IMR-90 (cell line): ENCODE data around the gene PHETA1. TPM values are rescaled to one million over a fixed set of nuclear protein-coding genes. Genes with fewer than 3 reads are reported as not detected.

Experiments
- ATAC-seq: fragments of 200-7000 bp; cut with Tn5 transposase; 2 replicates; pipeline ENCODE4 v1.9.1; 2020; ENCODE audit warnings: low read depth, mild to moderate bottlenecking, moderate library complexity
- BruUV-seq: library from RNA; stranded (reverse); fragments of 400-500 nt; replicated peaks from 2 replicates; lab custom pipeline; 2021; lab: Mats Ljungman, UMichigan
- CTCF ChIA-PET: fragments of 300-600 bp; formaldehyde crosslinking; extraction: SDS; loops from one replicate; lab custom pipeline; 2021; ENCODE audit warnings: antibody characterized with exemption; lab: Yijun Ruan, JAX
- POLR2A ChIA-PET: fragments of 300-600 bp; sonication (Branson Sonifier 250); formaldehyde crosslinking; loops from one replicate; lab custom pipeline; 2022; ENCODE audit warnings: antibody characterized with exemption; ENCODE audit not compliant: unreplicated experiment; lab: Charles Lee
- DNase-seq: peaks from one replicate; pipeline ENCODE4 v3.0.0; 2013
- H2AFZ ChIP-seq: replicated peaks from 2 replicates; pipeline ENCODE3; 2013; ENCODE audit warnings: low read length, mild to moderate bottlenecking; ENCODE audit not compliant: poor library complexity
- H2AK5ac ChIP-seq: 2 replicates; pipeline ENCODE4 v1.6.1; 2013; ENCODE audit warnings: low read depth, low read length, inconsistent platforms
- H2AK9ac ChIP-seq: replicated peaks from 2 replicates; pipeline ENCODE3; 2013; ENCODE audit warnings: mild to moderate bottlenecking, low read depth, low read length, moderate library complexity; ENCODE audit not compliant: poor library complexity
- H2BK120ac ChIP-seq: 2 replicates; pipeline ENCODE4 v1.6.1; 2013; ENCODE audit warnings: low read depth, low read length, inconsistent platforms
- H2BK15ac ChIP-seq: 3 replicates; pipeline ENCODE4 v1.6.1; 2013; ENCODE audit warnings: low read depth, low read length, inconsistent platforms
- H2BK20ac ChIP-seq: 2 replicates; pipeline ENCODE4 v1.6.1; 2013; ENCODE audit warnings: low read depth, mild to moderate bottlenecking, inconsistent platforms, low read length, moderate library complexity
- H2BK5ac ChIP-seq: 2 replicates; pipeline ENCODE4 v1.6.1; 2013; ENCODE audit warnings: mild to moderate bottlenecking, low read depth, low read length, inconsistent platforms; ENCODE audit not compliant: poor library complexity, severe bottlenecking
- H3K14ac ChIP-seq: replicated peaks from 2 replicates; pipeline ENCODE4 v1.6.1; 2013; ENCODE audit warnings: low read depth, low read length, inconsistent platforms
- H3K18ac ChIP-seq: 2 replicates; pipeline ENCODE4 v1.6.1; 2013; ENCODE audit warnings: low read depth, low read length, control low read depth
- H3K23ac ChIP-seq: 2 replicates; pipeline ENCODE4 v1.6.1; 2013; ENCODE audit warnings: low read depth, low read length, inconsistent platforms
- H3K27ac ChIP-seq: 2 replicates; pipeline ENCODE4 v1.5.1; 2013; ENCODE audit warnings: mild to moderate bottlenecking, control low read depth, low read length; ENCODE audit not compliant: insufficient read depth
- H3K27me3 ChIP-seq: 2 replicates; pipeline ENCODE4 v1.6.1; 2013; ENCODE audit warnings: low read length; ENCODE audit not compliant: control insufficient read depth, insufficient read depth
- H3K36me3 ChIP-seq: 2 replicates; pipeline ENCODE4 v1.6.1; 2013; ENCODE audit warnings: low read length, mixed read lengths; ENCODE audit not compliant: control insufficient read depth, insufficient read depth
- H3K4ac ChIP-seq: 2 replicates; pipeline ENCODE4 v1.6.1; 2013; ENCODE audit warnings: low read depth, low read length, inconsistent platforms
- H3K4me1 ChIP-seq: 2 replicates; pipeline ENCODE4 v1.6.1; 2013; ENCODE audit warnings: low read length, mixed read lengths; ENCODE audit not compliant: control insufficient read depth, insufficient read depth
- H3K4me2 ChIP-seq: 2 replicates; pipeline ENCODE4 v1.6.1; 2013; ENCODE audit warnings: low read depth, mild to moderate bottlenecking, control low read depth, low read length, moderate library complexity
- H3K4me3 ChIP-seq: 2 replicates; pipeline ENCODE4 v1.5.1; 2013; ENCODE audit warnings: low read depth, mild to moderate bottlenecking, control low read depth, low read length, moderate library complexity; ENCODE audit not compliant: insufficient read depth
- H3K56ac ChIP-seq: 2 replicates; pipeline ENCODE4 v1.6.1; 2013; ENCODE audit warnings: low read length, inconsistent platforms; ENCODE audit not compliant: insufficient read depth; ENCODE audit errors: extremely low read depth
- H3K79me1 ChIP-seq, 2 experiments: 2 replicates each; pipeline ENCODE4 v1.6.1; 2013; ENCODE audit warnings: low read length in 2 of 2, inconsistent platforms in 1 of 2, low read depth in 1 of 2
- H3K9ac ChIP-seq: 2 replicates; pipeline ENCODE4 v1.6.1; 2013; ENCODE audit warnings: low read depth, low read length, control low read depth
- H3K9me1 ChIP-seq: 2 replicates; pipeline ENCODE4 v1.6.1; 2013; ENCODE audit warnings: low read length, inconsistent platforms; ENCODE audit not compliant: insufficient read depth
- H3K9me3 ChIP-seq: 2 replicates; pipeline ENCODE4 v1.6.1; 2013; ENCODE audit warnings: low read length; ENCODE audit not compliant: control insufficient read depth, insufficient read depth
- H4K20me1 ChIP-seq: 2 replicates; pipeline ENCODE4 v1.6.1; 2013; ENCODE audit warnings: low read length, inconsistent platforms; ENCODE audit not compliant: insufficient read depth
- H4K5ac ChIP-seq: 2 replicates; pipeline ENCODE4 v1.6.1; 2013; ENCODE audit warnings: mild to moderate bottlenecking, low read depth, low read length, control low read depth
- H4K8ac ChIP-seq, 2 experiments: 2 replicates each; pipeline ENCODE4 v1.6.1; 2013; ENCODE audit warnings: low read depth in 2 of 2, low read length in 2 of 2, control low read depth in 1 of 2, inconsistent platforms in 1 of 2
- H4K91ac ChIP-seq: 2 replicates; pipeline ENCODE4 v1.6.1; 2013; ENCODE audit warnings: low read depth, low read length, inconsistent platforms; ENCODE audit not compliant: insufficient read depth
- ELK1 ChIP-seq: fragments of 150-350 bp; IDR thresholded peaks from 2 replicates; pipeline ENCODE4 v1.6.1; 2016; ENCODE audit warnings: low read depth, mild to moderate bottlenecking, low read length, moderate library complexity, borderline replicate concordance
- NFE2L2 ChIP-seq: fragments of 150-350 bp; IDR thresholded peaks from 2 replicates; pipeline ENCODE4 v1.6.1; 2016; ENCODE audit warnings: low read depth, mild to moderate bottlenecking, low read length
- WGBS, 2 experiments: methylation state at CpG; one replicate each; pipeline versions ENCODE4 v1.1.5 to v1.1.7; 2013; ENCODE audit warnings: missing lambda C conversion rate in 2 of 2; ENCODE audit not compliant: insufficient read length in 1 of 2; ENCODE audit errors: extremely low coverage in 2 of 2; 5-methylcytosine and 5-hydroxymethylcytosine counted together
- dilution Hi-C: fragments of 300-500 bp; cut with HindIII; formaldehyde crosslinking; loops from one replicate; pipeline ENCODE4 v1.14.3; 2018; ENCODE audit warnings: low sequenced_read_pairs; ENCODE audit not compliant: unreplicated experiment
- in situ Hi-C: fragments of 300-500 bp; cut with MboI; formaldehyde crosslinking; loops from 3 replicates; pipeline ENCODE4 v1.14.3; 2019; ENCODE audit warnings: low sequenced_read_pairs, inconsistent platforms, mixed read lengths
- intact Hi-C: fragments of 100-400 bp; cut with micrococcal nuclease; formaldehyde crosslinking; loops from 2 replicates; pipeline ENCODE4 v1.10.0; 2022
- polyA plus RNA-seq, 3 experiments: library from polyadenylated mRNA; depleted of rRNA; stranded (reverse); fragments of >200 nt; gene quantifications; 2 replicates each; pipeline ENCODE4 v1.2.3, GENCODE V29; 2012; ENCODE audit warnings: low replicate concordance in 1 of 3
- total RNA-seq: library from RNA; depleted of rRNA; stranded (reverse); fragments of >200 nt; gene quantifications from 2 replicates; pipeline ENCODE4 v1.2.3, GENCODE V29; 2012

PHETA1 gene
- total and polyA plus RNA-seq, 2 of the 4 experiments (the other 2 are of a cell fraction): 3.2 to 6.6 TPM

DNA sequence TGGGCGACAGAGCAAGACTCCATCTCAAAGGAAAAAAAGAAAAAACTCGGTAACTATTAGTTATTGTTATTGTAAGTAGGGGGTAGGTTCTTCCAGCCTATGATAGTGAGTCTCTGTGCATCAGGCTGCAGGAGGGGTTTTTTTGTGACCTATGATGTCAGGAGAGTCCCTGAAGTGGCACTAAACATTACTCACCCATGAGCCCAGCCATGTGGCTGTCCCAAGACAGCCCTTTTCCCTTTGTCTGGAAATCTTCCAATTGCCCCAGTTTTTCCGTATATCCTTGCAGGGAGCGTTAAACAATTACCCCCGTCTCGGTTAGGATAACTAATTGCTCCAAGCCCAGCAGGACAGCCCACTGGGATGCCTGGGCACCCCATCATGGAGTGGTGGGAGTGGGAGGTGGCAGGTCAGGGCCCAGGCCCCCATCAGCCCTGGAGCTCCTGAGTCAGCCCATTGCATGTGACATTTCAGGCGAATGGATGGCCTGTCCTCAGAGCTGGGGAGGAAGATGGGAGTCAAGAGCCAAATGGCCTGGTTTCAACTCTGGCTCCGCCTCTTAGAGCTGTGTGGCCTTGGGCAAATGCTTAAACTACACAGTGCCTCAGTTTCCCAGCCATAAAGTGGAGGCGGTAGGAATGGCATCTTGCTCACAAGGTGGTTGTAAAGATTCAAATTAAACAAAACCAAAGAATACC lies 16.4 kb downstream of the PHETA1 start:
- ChIA-PET POLR2A (no interaction called here), CTCF (interaction anchor here (0.8 kb wide), 1 partner anchor 38 kb away, joined by 5 read pairs; no protein-coding TSS in a partner anchor)
- in situ Hi-C loops (no loop called here), dilution Hi-C loops (no loop called here), intact Hi-C loops (no loop called here)
- Histone ChIP-seq H3K9me3 (peaks cover 19% of the 10 kb centered on the region), H3K4me3 (no peak overlapping the region), H2AFZ (peak overlapping the region; percentile 63), H3K27ac (no peak overlapping the region), H3K18ac (no peak overlapping the region), H3K36me3 (no peaks in the 10 kb centered on the region), H2BK120ac (no peak overlapping the region), H4K91ac (no peak overlapping the region), H2BK20ac (no peak overlapping the region), H2BK15ac (no peak overlapping the region), H4K5ac (no peak overlapping the region), H3K27me3 (peaks cover 2% of the 10 kb centered on the region), H3K14ac (no peak overlapping the region), H2BK5ac (no peak overlapping the region), H3K4ac (no peak overlapping the region), H2AK9ac (no peak overlapping the region), H3K79me1 (no peaks in the 10 kb centered on the region), H3K56ac (no peak overlapping the region), H4K8ac (no peak overlapping the region), H3K9ac (no peak overlapping the region), H3K4me1 (no peaks in the 10 kb centered on the region), H2AK5ac (no peak overlapping the region), H4K20me1 (no peaks in the 10 kb centered on the region), H3K23ac (no peak overlapping the region), H3K9me1 (no peaks in the 10 kb centered on the region; the same call in 1 of the 2 replicates), H3K4me2 (no peak overlapping the region)
- no TSS peak for BruUV-seq
- no peak for TF ChIP-seq ELK1
- TF ChIP-seq NFE2L2: no peak
- DNase-seq: no peak
- no peak for ATAC-seq
- 60% methylated on average over 1 of the region's 9 CpGs; no CpG with 5 or more reads in 1 of the 2 experiments for WGBS, 2 experiments
